SU-DHL-6 (cell line): ENCODE measurements around the gene PRDM10.

Experiments used
- EZH2phosphoT487 ChIP-seq: fragments of 200-600 bp; sonication (generic), shearing (Covaris generic); conservative IDR thresholded peaks from 2 replicates; pipeline ENCODE4 v1.6.1; 2018; ENCODE audit warnings: mild to moderate bottlenecking, antibody characterized with exemption, low read length, moderate library complexity, mixed read lengths
- TF ChIP-seq, protein P1 (sequence below): fragments of 200-600 bp; sonication (generic); IDR thresholded peaks from one replicate; pipeline ENCODE4 v1.5.1; 2017; ENCODE audit warnings: antibody characterized with exemption, mild to moderate bottlenecking, low read length, moderate library complexity; ENCODE audit not compliant: insufficient read depth, poor library complexity, severe bottlenecking

DNA sequence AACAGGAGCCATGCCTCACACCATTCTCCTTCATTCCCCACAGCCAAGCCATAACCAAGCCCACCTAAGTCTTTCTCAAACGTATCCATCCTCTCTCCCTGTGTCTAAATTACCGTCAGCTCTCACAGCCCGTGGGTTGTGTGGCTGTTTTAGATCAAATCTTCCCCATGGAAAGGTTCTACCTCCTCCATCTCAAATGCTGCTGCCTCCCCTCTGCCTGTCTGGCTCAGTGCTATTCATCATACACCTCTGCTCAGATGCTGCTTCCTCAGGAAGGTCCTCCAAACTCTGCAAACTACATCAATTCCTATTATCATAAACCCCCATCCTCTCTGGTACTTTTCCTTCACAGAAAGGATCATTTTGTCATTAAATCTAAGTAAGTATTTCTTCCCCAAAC is 122.3 kb downstream of the PRDM10 start:
- TF ChIP-seq, protein P1, sequence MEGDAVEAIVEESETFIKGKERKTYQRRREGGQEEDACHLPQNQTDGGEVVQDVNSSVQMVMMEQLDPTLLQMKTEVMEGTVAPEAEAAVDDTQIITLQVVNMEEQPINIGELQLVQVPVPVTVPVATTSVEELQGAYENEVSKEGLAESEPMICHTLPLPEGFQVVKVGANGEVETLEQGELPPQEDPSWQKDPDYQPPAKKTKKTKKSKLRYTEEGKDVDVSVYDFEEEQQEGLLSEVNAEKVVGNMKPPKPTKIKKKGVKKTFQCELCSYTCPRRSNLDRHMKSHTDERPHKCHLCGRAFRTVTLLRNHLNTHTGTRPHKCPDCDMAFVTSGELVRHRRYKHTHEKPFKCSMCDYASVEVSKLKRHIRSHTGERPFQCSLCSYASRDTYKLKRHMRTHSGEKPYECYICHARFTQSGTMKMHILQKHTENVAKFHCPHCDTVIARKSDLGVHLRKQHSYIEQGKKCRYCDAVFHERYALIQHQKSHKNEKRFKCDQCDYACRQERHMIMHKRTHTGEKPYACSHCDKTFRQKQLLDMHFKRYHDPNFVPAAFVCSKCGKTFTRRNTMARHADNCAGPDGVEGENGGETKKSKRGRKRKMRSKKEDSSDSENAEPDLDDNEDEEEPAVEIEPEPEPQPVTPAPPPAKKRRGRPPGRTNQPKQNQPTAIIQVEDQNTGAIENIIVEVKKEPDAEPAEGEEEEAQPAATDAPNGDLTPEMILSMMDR, result no peak
- no peak for TF ChIP-seq EZH2phosphoT487
